Activated CD4-positive, alpha-beta T cell treated with anti-CD3 and anti-CD28 coated beads for 48 hours (primary cell): ENCODE data around the gene KCNK1.

ENCODE experiments used
- DNase-seq: peaks from one replicate; pipeline ENCODE4 v3.0.0-alpha.2; 2020

The KCNK1 gene

GRCh38 chr1:233613252-233614172 is at the start of gene KCNK1:
Gene KCNK1, plus strand, starts transcription at chr1:233614106. Its CDS starts 66 bp downstream, at chr1:233614172.
- DNase-seq: peak; percentile 19

- no peak for DNase-seq
These were observed 48.6 kb upstream of the KCNK1 start for GRCh38 chr1:233565313-233565712.

GRCh38 chr1:233566886-233567285 is 47.0 kb upstream of the KCNK1 start:
- DNase-seq: no peak

GRCh38 chr1:233569636-233570035 is 44.3 kb upstream of the KCNK1 start:
- DNase-seq: no peak

- DNase-seq: no peak
These were observed 43.7 kb upstream of the KCNK1 start for GRCh38 chr1:233570216-233570615.

GRCh38 chr1:233570706-233571105 is 43.2 kb upstream of the KCNK1 start:
- no peak for DNase-seq

DNA sequence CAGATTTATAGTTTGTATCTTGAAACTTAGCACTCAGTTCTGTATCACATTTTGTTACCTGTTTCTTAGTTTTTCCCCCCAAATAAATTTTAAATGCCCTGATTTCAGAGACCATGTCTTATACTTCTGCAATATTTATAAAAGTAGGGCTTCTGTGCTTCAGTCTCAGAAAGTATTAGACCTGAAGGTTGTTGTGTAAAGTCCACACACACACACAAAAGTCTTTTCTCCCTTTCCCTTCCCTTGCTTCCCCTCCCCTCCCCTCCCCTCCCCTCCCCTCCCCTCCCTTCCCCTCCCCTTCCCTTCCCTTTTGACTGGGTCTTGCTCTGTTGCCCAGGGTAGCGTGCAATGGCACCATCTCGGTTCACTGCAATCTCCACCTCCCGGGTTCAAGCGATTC is 41.0 kb upstream of the KCNK1 start:
- no peak for DNase-seq

GRCh38 chr1:233575450-233575849 is 38.5 kb upstream of the KCNK1 start:
- no peak for DNase-seq

DNA sequence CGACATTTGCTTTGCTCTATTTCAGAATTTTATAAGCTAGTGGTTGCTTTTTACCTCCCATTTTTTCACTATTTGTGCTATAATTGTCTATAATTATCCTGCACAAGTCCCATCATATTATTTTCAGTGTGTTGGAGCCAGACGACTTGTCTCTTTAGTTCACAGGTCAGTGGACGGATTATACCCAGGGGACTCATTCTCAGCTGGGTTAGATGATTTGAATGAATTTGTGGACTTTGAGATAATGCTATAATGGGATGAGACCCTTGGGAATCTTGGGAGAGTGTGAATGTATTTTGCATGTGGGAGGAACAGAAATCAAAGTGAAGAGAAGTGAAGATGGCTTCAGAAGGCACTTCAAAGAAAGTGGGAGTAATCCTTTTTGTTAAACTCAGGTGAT is 31.5 kb upstream of the KCNK1 start:
- no peak for DNase-seq

DNA sequence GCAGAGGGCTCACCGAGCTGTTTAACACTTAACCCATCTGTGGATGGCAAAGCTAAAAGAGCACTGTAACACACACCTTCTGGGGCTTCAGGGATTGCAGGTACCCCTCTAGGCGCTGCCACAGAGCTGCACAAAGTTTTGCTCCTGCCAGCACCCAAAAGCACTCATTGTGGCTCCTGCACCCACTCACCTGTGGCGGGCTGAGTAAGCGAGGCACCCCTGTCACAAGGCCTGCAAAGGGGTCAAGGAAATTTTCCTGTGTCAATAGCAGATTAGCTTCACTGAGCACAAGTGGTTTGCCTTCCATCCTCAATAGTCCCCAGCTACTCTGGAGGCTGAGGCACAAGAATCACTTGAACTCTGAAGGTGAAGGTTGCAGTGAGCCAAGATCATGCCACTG is 29.5 kb upstream of the KCNK1 start:
- DNase-seq: no peak

DNA sequence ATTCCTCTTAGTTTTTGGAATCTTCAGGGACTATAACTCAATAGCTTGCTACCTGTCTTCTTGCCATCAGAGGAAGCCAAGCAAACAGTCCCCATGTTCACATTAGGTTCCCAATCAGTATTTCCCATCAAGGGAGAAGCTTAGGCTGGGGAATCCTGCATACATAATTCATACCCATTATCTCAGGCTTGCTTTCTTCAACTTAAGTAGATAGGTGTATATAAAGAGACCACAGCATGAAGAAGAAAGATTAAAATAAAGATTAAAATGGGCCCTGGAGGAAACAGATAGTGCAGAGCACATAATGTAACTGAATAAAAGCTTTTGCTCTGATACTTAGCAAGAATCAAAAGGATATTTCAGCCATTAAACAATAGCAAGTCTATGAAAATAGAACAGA is 29.0 kb upstream of the KCNK1 start:
- no peak for DNase-seq

DNA sequence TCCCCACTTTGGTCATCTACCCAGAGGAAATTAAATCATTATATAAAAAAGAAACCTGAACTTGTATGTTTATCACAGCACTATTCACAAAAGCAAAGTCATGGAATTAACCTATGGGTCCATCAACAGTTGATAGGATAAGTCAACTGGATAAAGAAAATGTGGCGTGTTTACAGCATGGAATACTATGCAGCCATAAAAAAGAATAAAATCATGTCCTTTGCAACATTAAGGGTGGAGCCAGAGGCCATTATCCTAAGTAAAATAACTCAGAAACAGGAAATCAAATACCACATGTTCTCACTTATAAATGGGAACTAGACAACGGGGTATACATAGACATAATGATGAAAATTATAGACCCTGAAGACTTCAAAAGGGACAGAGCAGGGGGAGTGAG is 27.6 kb upstream of the KCNK1 start:
- DNase-seq: no peak

DNA sequence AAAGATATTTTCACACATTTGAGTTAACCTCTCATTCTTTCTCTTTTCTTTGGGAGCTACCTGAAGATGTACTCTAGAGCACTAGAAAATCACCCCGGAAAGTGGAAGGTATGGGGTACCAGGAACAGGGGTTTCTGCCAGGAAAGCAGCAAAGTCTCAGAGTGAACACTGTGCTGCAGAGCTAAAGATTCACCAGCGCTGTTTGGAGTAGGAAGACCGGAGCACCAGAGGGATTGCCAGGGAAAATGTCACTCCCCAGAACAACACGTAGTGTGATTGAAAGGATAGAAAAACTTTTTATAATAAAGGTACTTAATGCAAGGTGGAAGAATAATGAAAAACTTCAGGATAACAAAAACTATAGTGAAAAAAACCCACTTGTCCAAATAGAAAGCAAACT is 26.7 kb upstream of the KCNK1 start:
- no peak for DNase-seq

DNA sequence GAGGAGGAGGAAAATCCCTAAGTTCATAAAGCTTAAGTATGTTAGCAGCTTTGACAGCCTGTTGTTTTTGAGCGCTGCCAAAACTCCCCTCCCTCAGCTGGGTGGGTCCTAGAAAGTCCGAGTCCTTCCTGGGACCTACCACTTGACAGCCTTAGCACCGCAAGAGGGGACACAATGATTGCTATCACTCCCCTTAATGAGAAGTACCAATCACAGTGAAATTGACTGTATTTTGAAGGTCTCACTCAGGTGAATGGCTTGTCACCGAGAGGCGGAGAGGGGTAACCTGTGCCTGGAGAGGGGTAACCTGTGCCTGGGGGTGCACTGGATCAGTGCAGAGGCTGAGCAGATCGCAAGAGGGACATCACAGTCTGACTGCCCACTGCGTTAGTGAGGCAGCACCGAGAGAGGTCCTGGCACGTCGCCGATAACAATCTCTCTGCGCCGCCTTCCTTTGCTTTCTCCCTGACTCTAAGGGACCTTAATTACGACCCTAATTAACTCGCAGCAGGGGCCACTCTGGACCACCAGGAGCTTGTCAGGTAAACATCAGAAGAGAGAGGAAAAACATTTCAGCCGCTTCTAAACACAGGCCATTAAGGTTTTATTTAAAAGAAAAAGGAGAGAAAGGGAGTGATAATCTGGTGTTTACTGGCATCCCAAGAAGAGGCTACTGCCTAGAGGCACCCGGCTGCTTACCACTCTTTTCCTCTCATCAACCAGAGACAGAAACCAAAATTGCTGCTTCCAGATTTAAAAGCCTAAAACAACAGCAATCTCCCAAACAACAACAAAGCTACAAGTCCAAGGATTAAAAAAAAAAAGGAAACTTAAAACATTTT is 25.7 kb upstream of the KCNK1 start:
- DNase-seq: no peak

DNA sequence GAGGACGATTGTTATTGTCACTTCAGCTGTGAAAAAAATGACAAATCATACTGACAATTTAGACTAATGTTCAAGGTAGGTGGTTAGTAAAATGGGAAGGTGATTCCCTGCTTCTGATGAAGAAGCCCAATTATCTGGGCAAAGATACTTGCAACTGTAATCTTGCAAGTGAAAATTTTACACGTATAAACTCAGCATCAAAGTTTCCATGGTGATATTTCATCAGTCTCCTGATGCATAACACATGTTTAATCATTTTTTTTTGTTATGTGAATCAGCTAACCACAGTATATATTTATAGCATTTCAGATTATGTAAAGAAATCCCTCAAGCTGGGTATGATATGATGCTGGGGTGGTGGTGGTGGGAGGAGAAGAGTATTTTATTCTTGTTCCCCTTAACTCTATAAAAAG is 16.4 kb upstream of the KCNK1 start:
- no peak for DNase-seq

DNA sequence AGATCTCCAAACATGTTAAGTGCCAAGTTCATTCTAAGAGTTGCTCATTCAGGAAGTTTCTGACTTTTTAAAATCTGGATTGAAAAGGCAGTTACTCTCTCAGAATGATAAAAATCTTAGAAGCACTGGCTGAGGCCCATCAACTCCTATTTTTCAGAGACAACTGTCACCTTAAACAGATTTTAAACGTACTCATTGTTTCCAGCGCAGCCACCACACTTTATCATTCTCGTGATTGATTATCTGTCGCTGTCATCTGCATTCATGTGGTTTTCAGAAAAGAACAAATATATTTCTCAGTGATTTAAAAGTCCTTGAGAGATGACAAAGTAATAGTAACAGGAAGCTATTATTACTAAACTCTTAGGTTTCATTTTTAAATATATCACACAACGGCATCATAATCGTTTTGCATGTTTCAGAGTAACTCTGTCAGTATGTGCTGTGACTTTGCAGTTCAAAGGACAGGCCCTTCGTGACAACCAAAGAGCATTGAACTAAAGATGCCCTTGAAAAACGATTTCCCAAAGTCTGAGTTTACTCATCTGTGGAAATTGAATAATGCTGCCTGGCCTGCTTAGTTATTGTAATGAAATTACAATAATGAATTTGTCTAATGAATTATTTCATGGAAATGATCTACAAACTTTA is 14.9 kb upstream of the KCNK1 start:
- DNase-seq: peak; percentile 54

DNA sequence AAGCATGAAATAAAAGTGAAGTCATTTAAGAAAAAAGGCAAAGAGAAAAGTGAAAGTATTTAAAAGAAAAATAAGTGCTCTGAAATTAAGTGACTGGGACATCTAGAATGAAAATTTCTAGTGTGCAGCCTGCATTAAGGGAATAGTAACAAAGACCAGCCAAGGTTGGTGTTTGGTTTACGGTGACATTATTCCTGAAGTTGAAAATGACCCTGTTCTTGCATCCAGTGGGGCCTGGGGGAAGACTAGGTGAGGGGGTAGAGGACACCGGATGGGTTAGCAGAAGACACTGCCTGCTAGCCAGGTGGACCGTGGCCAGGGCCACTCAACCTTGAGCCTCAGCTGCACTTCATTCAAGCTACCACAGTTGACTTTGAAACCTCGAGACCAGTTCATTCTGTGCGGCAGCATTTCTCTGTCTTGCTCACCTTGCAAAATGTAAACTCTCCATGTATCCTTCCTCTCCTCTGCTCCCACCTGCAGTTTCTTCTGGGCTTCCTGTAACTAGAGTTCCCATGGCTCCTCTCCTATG is 14.3 kb upstream of the KCNK1 start:
- no peak for DNase-seq

- DNase-seq: no peak
These were observed 13.4 kb upstream of the KCNK1 start for GRCh38 chr1:233600488-233600887.

- DNase-seq: no peak
These were observed 10.4 kb upstream of the KCNK1 start for GRCh38 chr1:233603478-233603877.

DNA sequence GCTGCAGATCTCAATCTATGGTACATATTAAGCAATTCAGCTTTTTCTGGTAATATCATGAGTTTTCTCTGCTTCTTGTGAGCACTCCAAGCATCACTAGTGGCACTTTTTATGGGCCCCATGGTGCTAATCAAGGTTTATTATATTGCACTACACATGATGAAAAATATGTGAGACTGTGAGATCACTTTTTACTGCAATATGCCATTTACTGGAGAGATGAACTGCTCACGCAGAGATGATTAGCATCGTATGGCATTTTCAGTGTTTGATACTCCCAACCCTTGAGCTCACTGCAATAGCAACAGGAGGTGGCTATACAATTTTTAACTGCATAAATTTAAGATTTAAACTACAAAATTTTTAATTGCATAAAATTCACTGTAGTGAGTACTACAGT is 8.7 kb upstream of the KCNK1 start:
- DNase-seq: no peak

- no peak for DNase-seq
These were observed 7.1 kb upstream of the KCNK1 start for GRCh38 chr1:233606813-233607212.

- no peak for DNase-seq
These were observed 6.4 kb upstream of the KCNK1 start for GRCh38 chr1:233607252-233608119.
